Activated CD4-positive, alpha-beta T cell treated with anti-CD3 and anti-CD28 coated beads for 1 hour (primary cell): ENCODE measurements around the gene PPP1R26.
"Not testable (repeated sequence)": the region's sequence is repeated elsewhere in the genome, so short reads cannot be mapped to it uniquely, and the experiment has no call there.

ENCODE experiments used
- DNase-seq: peaks from one replicate; pipeline ENCODE4 v3.0.0-alpha.2; 2020

PPP1R26 gene

DNA sequence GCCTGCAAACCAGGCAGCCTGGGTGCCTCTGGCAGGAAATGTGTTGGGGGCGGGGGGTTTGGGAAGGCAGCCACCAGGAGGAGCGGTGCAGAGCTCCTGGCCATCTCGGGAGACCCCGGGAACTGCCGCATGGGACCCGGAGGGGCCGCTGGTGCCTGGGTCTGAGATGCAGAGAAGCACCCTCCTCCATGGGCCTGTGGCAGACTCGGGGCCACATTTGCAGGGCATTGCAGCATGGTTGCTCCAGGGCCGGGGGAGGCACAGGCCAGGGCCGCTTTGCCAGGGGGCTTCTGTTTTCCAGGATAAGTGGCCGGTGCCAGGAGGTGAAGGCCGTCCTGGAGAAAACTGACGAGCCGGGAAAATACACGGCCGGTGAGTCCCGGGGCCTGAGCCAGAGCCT is 43.3 kb downstream of the PPP1R26 start:
- no peak for DNase-seq

DNA sequence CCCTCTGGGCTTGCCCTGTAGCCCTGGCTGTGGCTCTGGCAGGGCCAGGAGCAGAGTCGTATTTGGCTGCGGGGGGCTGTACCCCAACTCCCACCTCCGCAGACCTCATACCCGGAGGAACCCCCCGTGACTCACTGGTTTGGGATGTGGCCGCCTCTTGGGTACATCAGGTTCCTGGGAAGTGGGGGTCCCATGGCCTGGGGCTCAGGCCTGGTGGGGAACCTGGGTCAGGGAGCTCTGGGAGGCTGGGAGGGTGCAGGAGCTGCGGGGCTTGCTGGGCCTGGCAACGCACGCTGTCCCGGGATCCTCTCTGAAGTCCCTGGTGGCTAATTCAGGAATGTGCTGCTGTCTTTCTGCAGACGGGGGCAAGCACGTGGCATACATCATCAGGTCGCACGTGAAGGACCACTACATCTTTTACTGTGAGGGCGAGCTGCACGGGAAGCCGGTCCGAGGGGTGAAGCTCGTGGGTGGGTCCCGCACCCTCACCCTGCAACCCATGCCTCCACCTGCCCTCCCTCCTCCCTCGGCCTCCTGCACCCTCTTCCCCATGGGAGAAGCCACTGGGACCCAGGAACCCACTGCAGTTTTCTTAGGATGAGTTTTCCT is 44.0 kb downstream of the PPP1R26 start:
- DNase-seq = peak; percentile 4

DNA sequence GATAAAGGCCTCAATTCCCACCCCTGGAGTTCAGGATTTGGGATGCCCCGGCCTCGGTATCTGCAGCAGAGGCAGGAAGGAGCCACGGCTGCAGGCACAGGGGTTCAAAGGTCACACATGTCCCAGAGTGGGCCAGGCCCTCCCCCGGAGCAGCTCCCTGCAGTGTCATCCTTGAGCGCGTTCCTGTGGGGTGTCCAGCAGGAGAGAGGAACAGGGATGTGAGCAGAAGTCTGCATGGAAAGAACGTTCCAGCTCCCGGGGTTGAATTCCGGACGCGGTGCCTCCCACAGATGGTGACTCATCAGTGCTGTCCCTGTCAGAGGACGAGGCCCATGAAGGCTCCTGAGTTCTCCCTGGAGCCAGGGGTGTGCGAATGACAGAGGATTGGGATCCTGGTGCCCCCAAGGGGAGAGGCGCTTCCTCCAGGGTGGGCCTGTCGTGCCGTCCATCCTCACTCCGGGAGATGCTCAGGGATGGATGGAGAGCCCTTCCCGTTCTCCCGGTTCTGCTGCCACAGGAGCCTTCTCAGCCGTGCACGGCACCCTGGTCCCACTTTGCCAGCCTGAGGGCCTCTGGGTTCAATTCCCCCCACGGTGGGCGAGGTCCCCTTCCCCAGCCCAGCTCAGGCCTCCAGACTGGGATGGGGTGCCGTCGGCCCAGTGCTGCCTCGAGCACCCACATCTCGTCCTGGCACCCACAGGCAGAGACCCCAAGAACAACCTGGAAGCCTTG is 44.7 kb downstream of the PPP1R26 start:
- no peak for DNase-seq

DNA sequence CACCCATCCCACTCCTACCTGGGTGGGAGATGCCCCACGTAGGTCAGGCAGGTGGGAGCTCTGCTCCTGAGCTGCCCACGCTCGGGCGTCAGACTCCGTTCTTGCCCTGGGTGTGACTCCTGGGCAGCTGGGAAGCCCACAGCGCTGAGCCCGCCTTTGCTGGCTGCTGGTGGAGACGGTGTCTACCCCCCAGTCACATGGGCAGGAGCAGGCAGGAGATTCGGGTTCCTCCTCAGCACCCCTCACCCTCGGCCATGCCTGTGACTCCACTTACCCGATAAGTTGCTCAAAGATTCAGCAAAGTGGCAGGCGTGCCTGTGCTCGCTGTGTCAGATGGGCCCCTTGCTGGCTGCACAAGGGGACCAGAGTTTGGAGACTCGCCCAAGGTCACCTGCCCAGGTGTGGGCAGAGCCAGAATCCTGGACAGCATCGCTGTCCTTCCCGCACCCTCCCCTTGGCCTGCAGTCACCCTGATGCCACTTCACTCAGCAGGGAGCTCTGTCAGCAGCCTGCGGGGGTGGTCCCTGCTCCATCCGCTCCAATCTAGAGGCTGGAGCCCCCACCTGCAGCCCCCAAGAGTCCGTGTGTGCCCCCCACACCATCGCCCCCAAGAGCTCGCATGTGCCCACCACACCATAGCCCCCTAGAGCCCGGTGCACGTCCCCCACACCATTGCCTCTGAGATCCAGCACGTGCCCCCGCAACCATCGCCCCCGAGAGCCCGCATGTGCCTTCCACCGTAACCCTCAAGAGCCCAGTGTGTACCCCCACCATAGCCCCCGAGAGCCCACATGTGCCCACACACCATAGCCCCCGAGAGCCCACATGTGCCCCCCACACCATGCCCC is 45.9 kb downstream of the PPP1R26 start:
- no peak for DNase-seq

DNA sequence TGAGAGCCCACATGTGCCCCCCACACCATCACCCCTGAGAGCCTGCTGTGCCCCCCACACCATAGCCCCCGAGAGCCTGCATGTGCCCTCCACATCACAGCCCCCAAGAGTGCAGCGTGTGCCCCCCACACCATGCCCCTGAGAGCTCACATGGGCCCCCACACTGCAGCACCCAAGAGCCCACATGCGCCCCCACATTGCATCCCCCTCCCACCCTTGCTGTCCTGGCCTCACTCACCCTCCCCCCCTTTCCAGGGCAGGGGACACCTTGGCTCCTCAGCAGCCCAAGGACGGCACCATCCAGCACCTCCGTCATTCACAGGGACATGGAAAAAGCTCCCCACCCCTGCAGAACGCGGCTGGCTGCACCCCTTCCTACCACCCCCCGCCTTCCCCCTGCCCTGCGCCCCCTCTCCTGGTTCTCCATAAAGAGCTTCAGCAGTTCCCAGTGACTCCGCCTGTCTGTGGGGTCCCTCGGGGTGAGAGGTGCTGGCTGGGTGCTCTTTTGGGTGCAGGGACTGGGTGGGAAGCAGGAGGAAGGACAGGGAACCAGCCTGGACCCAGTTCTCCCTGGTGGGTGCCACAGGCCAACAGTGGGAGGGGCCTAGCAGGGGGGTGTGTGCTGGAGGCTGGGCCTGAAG is 46.6 kb downstream of the PPP1R26 start:
- DNase-seq = no peak

DNA sequence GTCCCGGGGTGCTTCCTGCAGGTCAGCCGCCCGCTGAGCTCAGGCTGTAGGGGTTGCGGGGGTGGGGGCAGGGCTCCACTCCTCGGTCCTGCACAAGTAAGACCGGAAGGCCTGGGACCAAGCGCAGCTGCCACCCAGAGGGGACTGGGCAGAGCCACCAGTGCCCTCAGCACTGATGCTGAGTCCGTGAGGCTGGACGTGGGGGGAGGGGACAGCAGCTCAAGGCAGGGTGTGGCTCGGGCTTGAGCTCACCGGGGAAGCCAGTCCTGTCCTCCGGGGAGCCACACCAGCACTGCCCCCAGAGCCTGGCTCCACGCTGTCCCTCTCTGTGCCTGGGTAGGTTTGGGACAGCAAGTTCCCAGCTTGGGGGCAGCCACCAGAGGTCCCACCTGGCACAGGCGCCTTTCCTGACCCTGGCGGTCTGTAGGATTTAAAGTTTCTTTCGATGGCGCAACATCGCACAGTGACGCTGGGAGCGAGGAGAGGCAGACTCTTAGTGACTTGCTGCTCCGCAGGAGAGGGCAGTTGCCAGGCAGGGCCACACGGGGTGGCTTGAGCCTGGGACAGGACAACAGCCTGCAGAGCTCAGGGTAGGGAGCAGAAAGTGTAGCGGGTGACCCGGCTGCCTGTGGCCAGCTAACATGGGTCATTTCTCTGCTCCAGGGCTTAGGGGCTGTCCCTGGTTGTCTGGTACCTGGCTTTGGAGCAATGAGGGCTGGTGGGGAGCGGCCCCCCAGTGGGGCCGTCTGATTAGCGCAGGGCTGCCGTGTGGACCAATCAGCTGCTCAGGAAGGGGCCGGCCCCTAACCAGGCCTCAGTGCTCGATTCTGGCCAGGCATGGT is 47.4 kb downstream of the PPP1R26 start:
- no peak for DNase-seq

DNA sequence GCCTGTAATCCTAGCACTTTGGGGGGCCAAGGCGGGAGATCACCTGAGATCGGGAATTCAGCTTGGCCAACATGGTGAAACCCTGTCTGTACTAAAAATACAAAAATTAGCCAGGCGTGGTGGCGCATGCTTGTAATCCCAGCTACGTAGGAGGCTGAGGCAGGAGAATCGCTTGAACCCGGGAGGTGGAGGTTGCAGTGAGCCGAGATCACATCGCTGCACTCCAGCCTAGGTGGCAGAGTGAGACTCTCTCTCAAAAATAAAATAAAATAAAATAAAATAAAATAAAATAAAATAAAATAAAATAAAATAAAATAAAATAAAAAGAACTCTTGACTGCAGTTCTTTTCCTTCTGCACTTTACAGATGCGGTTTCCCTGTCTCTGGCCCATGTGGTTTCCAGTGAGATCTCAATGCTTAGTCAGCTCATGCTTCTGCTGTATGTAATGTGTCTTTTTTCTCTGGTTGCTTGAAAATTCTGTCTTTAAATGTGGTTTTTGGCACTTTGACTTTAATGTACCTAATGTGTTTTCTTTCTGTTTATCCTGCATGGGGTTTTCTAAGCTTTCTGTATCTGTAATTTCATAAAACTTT is 49.4 kb downstream of the PPP1R26 start:
- not testable (repeated sequence) for DNase-seq

DNA sequence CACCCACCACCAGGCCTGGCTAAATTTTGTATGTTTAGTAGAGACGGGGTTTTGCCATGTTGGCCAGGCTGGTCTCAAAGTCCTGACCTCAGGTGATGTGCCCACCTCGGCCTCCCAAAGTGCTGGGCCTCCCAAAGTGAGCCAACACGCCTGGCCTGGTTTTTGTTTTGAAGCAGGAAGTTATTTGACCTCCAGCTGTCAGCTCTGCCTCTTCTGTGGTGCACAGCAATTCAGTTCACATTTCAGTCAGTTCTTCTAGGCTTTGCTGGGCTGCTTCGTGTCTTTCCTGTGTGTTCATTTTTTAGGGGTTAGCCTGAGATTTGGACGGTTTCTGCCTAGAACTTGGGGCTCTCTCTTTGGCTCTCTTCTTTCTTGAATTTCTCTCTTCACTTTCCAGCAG is 50.6 kb downstream of the PPP1R26 start:
- DNase-seq = no peak

DNA sequence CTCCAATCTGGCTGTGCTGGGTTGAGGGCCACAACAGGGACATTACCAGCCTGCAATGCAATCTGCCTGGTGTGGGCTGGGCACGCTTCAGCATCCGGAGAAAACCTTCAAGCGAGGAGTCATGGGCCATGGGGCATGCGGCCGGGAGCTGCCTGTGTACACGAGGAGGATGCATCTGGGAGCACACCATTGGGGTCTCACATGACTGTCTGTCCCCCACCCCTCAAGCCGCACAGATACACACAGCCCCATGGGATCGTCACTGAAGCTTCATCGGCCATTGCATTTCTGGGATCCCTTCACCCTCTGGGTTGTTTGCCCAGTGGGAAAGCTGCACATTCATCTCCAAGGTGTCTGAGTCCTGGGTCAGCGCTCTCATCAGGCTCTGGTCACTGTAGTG is 51.5 kb downstream of the PPP1R26 start:
- DNase-seq = no peak

DNA sequence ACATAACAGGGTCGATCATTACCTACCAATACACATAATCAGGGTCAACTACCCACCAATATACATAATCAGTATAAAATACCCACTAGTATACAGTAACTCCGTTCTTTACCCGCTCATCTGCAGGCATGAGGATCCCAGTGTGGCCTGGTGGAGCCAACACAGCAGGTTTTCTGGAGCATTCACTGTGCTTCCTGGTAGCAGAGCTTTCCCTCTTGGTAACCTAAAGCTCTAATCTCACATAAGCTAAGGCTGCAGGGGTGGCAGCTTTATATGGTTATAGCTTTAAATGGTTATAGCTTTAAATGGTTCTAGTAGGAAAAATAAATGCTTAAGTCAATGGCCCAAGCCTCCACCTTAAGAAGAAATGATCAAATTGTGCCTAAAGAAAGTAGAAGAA is 53.5 kb downstream of the PPP1R26 start:
- no peak for DNase-seq

DNA sequence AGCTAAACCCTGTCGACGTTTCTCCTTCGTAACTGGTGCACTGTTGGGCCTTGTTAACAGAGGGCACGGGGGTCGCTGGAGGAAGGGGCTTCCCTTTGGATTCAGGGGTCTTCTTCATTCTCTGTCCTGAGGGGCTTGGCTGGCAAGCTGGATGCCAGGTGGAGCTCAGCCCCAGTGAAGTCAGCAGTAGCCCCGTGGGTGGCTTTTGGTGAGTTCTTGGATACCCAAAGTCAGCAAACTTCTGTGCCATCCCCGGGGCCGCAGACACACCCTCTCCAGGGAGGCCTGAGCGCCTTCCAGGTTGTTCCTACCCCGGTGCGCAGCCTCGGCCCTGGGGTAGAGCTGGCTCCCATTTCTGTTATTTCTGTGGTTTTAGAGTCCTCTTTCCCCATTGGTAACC is 54.1 kb downstream of the PPP1R26 start:
- DNase-seq = no peak

DNA sequence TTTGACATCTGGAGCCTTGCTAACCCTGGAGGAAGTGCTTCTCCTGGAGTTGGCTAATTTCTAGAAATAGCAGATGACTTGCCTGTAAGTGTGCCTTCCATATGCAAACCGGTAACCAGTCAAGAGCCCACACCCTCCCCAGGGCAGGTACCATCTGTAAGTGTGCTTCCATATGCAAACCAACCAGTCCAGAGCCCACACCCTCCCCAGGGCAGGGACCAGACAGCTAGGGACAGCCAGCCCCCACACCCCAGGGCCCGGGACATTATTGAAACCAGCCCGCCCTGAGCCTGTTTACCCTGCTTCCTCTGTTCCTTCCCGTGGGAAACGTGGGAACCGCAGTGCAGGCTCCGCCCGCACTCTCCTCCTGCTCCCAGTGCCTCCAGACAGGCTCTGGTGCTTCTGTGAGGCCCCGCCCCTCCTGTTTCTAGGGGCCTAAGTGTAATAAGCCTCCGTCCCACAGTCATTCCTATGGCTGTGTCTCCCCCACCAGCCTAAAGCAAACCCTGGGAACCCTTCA is 54.7 kb downstream of the PPP1R26 start:
- DNase-seq = not testable (repeated sequence)

DNA sequence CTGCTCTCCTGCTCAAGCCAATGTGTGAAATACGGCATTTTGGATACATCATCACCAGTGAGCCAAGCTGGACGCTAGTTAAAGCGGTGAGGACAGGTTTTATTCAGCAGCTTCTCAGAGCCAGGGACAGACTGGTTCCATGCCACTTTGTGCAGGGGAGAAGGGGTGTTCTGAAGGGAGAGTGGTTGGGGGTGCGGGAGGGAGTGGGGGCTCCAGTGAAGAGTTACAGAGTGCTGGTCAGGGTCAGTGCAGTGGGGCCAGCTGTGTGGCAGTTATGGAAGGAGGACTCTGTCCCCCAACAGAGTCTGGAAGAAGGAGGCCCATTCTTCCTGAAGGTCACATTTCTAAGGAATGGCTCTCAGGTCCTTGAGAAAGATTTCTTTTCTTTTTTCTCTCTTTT is 55.2 kb downstream of the PPP1R26 start:
- DNase-seq = not testable (repeated sequence)

DNA sequence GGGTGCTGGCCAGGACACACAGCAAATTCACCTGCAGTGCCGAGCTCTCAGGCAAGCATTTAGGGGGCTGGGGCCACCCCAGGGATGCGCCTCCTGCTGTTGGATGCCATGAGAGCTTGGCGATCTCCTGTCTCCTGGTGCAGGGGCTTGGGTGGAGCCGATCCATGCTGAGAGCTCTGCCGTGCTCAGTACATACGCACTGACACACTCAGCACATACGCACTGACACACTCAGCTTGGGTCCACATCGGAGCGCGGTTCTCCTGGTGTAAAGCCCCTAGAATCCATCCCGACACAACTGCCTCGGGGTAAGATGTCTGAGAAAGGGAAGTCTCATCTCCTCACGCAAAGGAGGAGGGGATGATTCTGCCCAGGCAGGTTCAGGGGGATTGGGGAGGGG is 56.0 kb downstream of the PPP1R26 start:
- DNase-seq = not testable (repeated sequence)

DNA sequence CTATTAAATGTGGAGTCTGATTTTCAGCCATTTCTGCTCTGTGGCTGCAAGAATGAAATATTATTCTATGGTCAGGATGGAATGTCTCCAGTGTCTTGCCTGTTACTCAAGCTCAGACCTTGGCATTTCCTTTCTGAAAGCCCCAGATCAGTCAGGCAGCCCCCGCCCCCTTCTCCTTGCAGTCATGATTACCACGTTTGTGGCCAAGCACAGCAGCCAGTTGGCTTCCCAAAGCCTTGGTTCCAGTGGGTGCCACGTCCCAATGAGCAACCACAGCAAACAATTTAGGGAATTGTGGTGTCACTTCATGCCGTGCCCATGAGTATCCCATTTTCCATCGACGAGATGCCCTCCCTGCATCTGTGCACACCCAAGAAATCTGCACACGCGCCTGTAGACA is 56.6 kb downstream of the PPP1R26 start:
- DNase-seq = no peak
